Measurements from ENCODE around the gene ATXN1. TPM values are rescaled to one million over a fixed set of nuclear protein-coding genes. Genes with fewer than 3 reads are reported as not detected.
A peak's percentile ranks its signal among the peaks of the same experiment; 100 is the strongest.

Gene ATXN1
- total RNA-seq, 2 donors from 2014 or later = 41.0 to 115 TPM

DNA sequence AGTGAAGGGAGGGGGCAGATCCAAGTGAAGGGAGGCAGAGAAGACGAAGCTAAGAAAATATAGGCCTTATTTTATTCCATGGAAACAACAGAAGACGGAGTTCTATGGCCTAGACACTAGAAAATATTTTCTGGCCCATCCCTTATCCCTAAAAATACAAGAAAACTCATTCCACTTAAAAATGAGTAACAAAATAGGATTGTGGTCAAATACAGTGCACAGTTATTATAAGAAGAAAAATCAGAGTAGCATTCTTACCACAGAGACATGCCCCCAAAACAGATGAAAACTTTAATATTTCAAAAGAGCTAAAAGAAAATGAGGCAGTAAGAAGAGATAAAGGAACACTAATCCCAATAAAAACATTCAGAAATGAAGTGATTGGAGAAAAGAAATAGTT, 320.0 kb downstream of the ATXN1 start:
- no peaks in the 10 kb centered on the region for H3K9me3 Mint-ChIP-seq
- no peak for ATAC-seq (replicated peaks)
- H3K27me3 Mint-ChIP-seq = no peaks in the 10 kb centered on the region
- peaks cover 47% of the 10 kb centered on the region for H3K36me3 Mint-ChIP-seq (ENCODE audit: low read depth)
- peaks cover 42% of the 10 kb centered on the region for H3K4me1 Mint-ChIP-seq
- peak overlapping the region; percentile 80 for H3K4me3 Mint-ChIP-seq
- H3K27ac Mint-ChIP-seq = peak overlapping the region; percentile 95

DNA sequence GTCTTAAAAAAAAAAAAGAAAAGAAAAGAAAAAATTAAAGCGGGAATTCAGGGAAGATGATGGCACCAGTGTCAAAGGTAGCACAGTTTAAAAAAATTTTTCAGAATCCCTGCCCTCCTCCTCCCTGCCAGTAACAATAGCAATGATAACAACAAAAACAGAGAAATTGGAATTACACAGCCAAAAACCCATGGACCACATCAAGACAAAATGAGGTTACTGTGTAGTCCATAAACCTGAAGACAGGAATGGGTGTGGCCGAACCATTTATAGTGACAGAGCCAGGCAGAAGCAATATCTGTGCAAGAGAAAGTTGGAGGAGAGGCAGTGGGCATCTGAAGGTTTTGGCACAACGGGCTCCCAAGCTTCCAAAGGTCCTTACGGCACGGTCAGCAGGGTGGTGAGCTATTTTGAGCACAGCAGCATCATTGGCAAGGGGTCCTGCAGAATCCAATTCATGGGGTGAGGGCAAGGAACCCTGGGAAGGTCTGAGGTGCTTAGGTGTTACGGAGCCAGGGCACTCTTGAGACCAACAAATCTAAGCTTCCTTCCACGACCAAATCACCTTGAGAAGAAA, 320.5 kb downstream of the ATXN1 start:
- peak; percentile 52 for ATAC-seq (replicated peaks)
- H3K4me3 Mint-ChIP-seq = peak overlapping the region; percentile 80

DNA sequence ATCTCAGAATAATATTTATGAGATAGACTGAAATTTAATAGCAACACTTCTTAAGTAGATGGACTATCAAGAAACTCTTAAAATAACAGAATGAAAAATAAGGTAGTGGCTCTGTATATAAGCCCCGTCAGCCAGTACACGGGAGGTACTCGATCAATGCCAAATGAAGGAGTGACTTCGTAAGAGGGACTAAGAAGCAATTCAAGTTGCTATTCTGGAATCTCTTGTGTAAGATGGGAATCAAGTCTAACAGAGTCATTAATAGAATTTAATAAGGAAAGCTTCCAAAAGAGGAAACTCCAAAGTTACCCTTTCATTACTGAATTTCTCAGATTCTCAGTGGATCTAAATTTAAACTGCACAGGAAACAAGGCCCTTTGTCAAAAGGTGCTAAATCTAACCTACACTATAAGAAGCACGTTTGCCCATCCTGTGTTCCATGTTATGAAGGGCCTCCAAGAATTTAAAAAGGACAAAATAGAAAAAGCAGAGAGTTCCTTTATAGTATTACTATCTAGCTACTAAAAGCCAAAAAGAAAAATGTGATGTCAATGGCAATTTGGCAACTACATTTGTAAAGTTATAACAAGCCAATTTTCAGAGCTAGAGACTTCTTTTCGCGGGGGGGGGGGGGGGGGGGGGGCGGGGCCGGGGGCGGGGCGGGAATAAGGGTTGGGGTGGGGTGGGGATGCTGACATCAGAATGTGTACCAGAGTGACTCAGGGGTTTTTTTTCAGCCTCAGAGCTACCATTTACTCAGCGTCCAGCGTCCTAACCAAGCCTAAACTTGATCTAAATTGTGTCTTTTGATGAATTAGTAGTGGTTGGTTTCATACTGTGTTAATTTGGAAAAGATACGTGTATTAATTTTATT, 322.3 kb downstream of the ATXN1 start:
- H3K4me1 Mint-ChIP-seq = peaks cover 49% of the 10 kb centered on the region
- peaks cover 56% of the 10 kb centered on the region for H3K36me3 Mint-ChIP-seq (ENCODE audit: low read depth)
- no peaks in the 10 kb centered on the region for H3K27me3 Mint-ChIP-seq
- H3K27ac Mint-ChIP-seq = peak overlapping the region; percentile 95
- no peaks in the 10 kb centered on the region for H3K9me3 Mint-ChIP-seq
- peak overlapping the region; percentile 80 for H3K4me3 Mint-ChIP-seq
- ATAC-seq (replicated peaks) = peak; percentile 28

More for the DNA sequence above, 320.5 kb downstream of the ATXN1 start:
- peaks cover 42% of the 10 kb centered on the region for H3K4me1 Mint-ChIP-seq
- H3K9me3 Mint-ChIP-seq = no peaks in the 10 kb centered on the region
- H3K27me3 Mint-ChIP-seq = no peaks in the 10 kb centered on the region
- peaks cover 49% of the 10 kb centered on the region for H3K36me3 Mint-ChIP-seq (ENCODE audit: low read depth)
- H3K27ac Mint-ChIP-seq = peak overlapping the region; percentile 95

GRCh38 chr6:16437984-16438383, 323.3 kb downstream of the ATXN1 start:
- no peaks in the 10 kb centered on the region for H3K9me3 Mint-ChIP-seq
- peak; percentile 56 for ATAC-seq (replicated peaks)
- H3K4me1 Mint-ChIP-seq = peaks cover 58% of the 10 kb centered on the region
- H3K4me3 Mint-ChIP-seq = peak overlapping the region; percentile 80
- H3K27me3 Mint-ChIP-seq = no peaks in the 10 kb centered on the region
- H3K27ac Mint-ChIP-seq = peak overlapping the region; percentile 95
- peaks cover 56% of the 10 kb centered on the region for H3K36me3 Mint-ChIP-seq (ENCODE audit: low read depth)

DNA sequence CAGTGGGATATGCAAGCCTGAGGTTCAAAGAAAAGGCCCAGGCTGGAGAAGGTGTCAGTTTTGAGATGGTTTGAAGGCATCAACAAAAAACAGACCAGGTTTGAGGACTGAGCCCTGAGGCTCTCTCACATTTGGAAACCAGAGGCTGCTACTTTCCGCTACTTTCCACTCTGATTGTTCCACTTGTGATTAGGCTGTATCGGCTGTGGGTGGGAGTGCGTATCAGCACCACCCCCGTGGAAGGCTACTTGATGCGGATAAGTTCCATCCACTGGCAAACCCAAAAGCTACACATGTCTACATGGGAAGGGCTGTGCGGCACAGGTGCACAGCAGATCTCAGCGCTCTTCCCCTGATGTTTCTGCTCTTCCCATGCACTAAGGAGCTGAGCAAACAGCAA, 324.2 kb downstream of the ATXN1 start:
- no peaks in the 10 kb centered on the region for H3K27me3 Mint-ChIP-seq
- H3K4me3 Mint-ChIP-seq = peak overlapping the region; percentile 80

GRCh38 chr6:16436550-16436949, 324.7 kb downstream of the ATXN1 start:
- H3K4me1 Mint-ChIP-seq = peaks cover 63% of the 10 kb centered on the region
- peaks cover 57% of the 10 kb centered on the region for H3K36me3 Mint-ChIP-seq (ENCODE audit: low read depth)
- peak overlapping the region; percentile 95 for H3K27ac Mint-ChIP-seq
- no peaks in the 10 kb centered on the region for H3K9me3 Mint-ChIP-seq
- H3K27me3 Mint-ChIP-seq = no peaks in the 10 kb centered on the region
- peak; percentile 45 for ATAC-seq (replicated peaks)
- H3K4me3 Mint-ChIP-seq = peak overlapping the region; percentile 80

More for the DNA sequence above, 324.2 kb downstream of the ATXN1 start:
- Mint-ChIP-seq H3K27ac (peak overlapping the region; percentile 95), H3K36me3 (ENCODE audit: low read depth) (peaks cover 53% of the 10 kb centered on the region), H3K4me1 (peaks cover 58% of the 10 kb centered on the region), H3K9me3 (no peaks in the 10 kb centered on the region)
- ATAC-seq (replicated peaks) = peak; percentile 9

GRCh38 chr6:16434885-16435284, 326.4 kb downstream of the ATXN1 start:
- Mint-ChIP-seq H3K9me3 (no peaks in the 10 kb centered on the region), H3K4me3 (peak overlapping the region; percentile 80), H3K27me3 (no peaks in the 10 kb centered on the region), H3K27ac (peak overlapping the region; percentile 95), H3K36me3 (ENCODE audit: low read depth) (peaks cover 61% of the 10 kb centered on the region), H3K4me1 (peaks cover 62% of the 10 kb centered on the region)
- peak; percentile 51 for ATAC-seq (replicated peaks)

DNA sequence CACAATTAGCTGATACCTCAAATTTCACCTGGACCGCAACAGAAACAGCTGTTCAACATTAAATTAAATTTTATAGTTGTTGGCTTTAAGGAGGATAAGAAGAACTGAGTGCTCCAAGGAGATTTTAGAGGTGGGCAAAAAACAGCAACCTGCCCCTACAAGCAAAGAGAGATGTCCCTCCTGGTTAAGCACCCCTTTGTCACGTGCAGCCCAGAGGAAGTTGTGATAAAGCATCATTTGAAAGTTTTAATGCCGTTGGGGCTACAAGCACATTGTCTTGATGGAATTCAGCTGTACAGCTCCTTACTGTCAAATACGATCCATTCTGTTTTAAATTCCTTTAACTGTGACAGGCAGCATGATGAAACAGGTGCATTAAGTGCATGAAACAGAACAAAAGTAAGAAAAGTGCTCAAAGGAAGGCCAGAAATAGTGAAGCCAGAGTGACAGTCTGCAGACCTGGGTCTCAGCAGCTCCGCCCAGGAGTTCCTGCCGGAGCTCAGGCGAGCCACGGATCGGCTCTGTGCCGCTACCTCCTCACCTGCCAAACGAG, 327.8 kb downstream of the ATXN1 start:
- peaks cover 62% of the 10 kb centered on the region for H3K36me3 Mint-ChIP-seq (ENCODE audit: low read depth)
- H3K27me3 Mint-ChIP-seq = no peaks in the 10 kb centered on the region
- peak overlapping the region; percentile 80 for H3K4me3 Mint-ChIP-seq
- peak overlapping the region; percentile 95 for H3K27ac Mint-ChIP-seq
- peaks cover 63% of the 10 kb centered on the region for H3K4me1 Mint-ChIP-seq
- no peak for ATAC-seq (replicated peaks)
- H3K9me3 Mint-ChIP-seq = no peaks in the 10 kb centered on the region

GRCh38 chr6:16432075-16433032, 328.9 kb downstream of the ATXN1 start:
- Mint-ChIP-seq H3K4me1 (peaks cover 58% of the 10 kb centered on the region), H3K27me3 (no peaks in the 10 kb centered on the region), H3K36me3 (ENCODE audit: low read depth) (peaks cover 55% of the 10 kb centered on the region), H3K4me3 (peak overlapping the region; percentile 80), H3K9me3 (no peaks in the 10 kb centered on the region), H3K27ac (peak overlapping the region; percentile 78)
- peak; percentile 57 for ATAC-seq (replicated peaks)

GRCh38 chr6:16431106-16431505, 330.2 kb downstream of the ATXN1 start:
- ATAC-seq (replicated peaks) = no peak
- Mint-ChIP-seq H3K4me3 (peak overlapping the region; percentile 10), H3K36me3 (ENCODE audit: low read depth) (peaks cover 44% of the 10 kb centered on the region), H3K4me1 (peaks cover 47% of the 10 kb centered on the region), H3K27ac (no peak overlapping the region), H3K27me3 (no peaks in the 10 kb centered on the region), H3K9me3 (no peaks in the 10 kb centered on the region)

DNA sequence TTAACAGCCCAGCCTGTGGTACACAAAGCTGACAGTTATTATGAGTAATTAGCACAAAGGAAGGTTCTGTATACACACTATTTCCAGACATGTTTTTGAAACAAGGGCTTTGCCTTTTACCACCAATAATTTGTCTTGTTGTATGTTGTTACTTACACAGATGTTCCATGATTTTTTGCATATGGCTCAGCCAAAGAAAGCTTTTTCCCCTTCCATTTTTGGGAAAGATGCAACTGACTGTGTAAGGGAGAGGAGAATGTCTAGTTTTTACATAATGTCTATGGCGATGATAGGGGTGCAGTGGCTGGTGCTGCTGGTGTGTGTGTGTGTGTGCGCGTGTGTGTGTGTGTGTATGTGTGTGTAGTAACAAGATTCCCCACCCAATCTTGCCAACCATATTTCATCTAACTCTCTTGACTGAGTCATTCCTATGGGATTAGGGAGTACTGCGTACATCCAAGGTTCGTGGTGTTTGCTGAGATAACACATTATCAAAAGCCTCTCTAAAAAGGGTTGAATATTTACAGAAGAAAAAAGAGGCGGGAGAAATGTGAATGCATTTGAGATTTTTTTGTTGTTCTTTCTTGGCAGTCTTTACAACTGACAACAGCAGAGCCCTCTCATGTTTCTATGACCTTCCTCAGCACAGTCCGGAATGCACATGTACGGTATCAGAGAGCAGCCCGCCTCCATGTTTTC, 330.7 kb downstream of the ATXN1 start:
- no peaks in the 10 kb centered on the region for H3K9me3 Mint-ChIP-seq
- H3K4me3 Mint-ChIP-seq = peak overlapping the region; percentile 10
- H3K36me3 Mint-ChIP-seq (ENCODE audit: low read depth) = peaks cover 48% of the 10 kb centered on the region
- no peaks in the 10 kb centered on the region for H3K27me3 Mint-ChIP-seq
- no peak for ATAC-seq (replicated peaks)
- H3K27ac Mint-ChIP-seq = peak overlapping the region; percentile 58
- H3K4me1 Mint-ChIP-seq = peaks cover 47% of the 10 kb centered on the region

DNA sequence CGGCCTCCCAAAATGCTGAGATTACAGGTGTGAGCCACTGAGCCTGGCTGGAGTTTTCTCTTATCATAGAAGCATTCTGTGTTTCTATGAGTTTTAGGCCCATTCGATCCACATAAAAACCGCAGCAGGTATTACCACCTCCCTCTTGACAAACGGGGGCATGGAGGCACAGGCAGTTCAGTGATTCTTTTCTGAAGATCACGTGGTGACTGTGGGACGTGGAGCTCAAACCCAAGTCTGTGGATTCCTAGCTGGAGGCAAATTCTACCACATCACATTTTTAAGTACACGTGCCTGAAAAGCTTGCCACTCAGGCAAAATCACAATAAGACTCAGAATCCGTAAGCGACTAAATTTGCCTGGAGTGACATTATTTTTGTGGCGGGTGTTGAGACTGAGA, 331.6 kb downstream of the ATXN1 start:
- Mint-ChIP-seq H3K4me1 (peaks cover 38% of the 10 kb centered on the region), H3K4me3 (no peak overlapping the region), H3K36me3 (ENCODE audit: low read depth) (peaks cover 42% of the 10 kb centered on the region), H3K27me3 (no peaks in the 10 kb centered on the region), H3K9me3 (no peaks in the 10 kb centered on the region), H3K27ac (peak overlapping the region; percentile 58)
- ATAC-seq (replicated peaks) = no peak

DNA sequence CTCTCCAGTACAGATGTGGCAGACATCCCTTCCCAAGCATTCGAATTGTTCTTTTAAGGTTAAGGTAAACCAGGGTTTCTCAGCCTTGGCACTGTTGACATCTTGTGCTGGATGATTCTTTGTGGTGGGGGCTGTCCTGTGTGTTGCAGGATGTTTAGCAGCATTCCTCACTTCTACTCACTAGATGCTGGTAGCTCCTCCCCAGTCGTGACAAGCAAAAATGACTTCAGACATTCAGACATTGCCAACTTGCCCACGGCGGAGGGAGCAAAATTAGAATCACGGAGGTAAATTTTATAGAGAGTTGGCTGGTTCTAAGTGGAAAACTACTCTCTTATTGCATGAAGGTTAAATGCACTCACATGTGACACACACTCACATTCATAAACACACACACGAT, 334.1 kb downstream of the ATXN1 start:
- Mint-ChIP-seq H3K36me3 (ENCODE audit: low read depth) (peaks cover 36% of the 10 kb centered on the region), H3K9me3 (no peaks in the 10 kb centered on the region), H3K4me1 (peaks cover 32% of the 10 kb centered on the region), H3K27ac (no peak overlapping the region), H3K27me3 (no peaks in the 10 kb centered on the region), H3K4me3 (no peak overlapping the region)
- no peak for ATAC-seq (replicated peaks)
